Hepatocyte (in vitro differentiated cells): ENCODE measurements around the gene TAPBPL. TPM values are rescaled to one million over a fixed set of nuclear protein-coding genes. Genes with fewer than 3 reads are reported as not detected.

Source experiments
- DNase-seq: peaks from one replicate; pipeline ENCODE4 v3.0.0-alpha.2; 2016; ENCODE audit warnings: low spot score
- H2AFZ ChIP-seq: fragments of 200-600 bp; sonication (generic); 2 replicates; pipeline ENCODE4 v1.6.0; 2016; ENCODE audit warnings: antibody characterized with exemption, mild to moderate bottlenecking
- H3K27ac ChIP-seq: fragments of 200-600 bp; sonication (generic); 2 replicates; pipeline ENCODE4 v1.5.1; 2016; ENCODE audit warnings: mild to moderate bottlenecking
- H3K27me3 ChIP-seq: fragments of 200-600 bp; sonication (generic); 2 replicates; pipeline ENCODE4 v1.6.1; 2016
- H3K36me3 ChIP-seq: fragments of 200-600 bp; sonication (generic); replicated peaks from 2 replicates; pipeline ENCODE4 v1.5.1; 2016; ENCODE audit warnings: low read depth; ENCODE audit not compliant: insufficient read depth
- H3K4me1 ChIP-seq: fragments of 200-600 bp; sonication (generic); 2 replicates; pipeline ENCODE4 v1.5.1; 2016; ENCODE audit warnings: mild to moderate bottlenecking, moderate library complexity; ENCODE audit not compliant: insufficient read depth
- H3K4me2 ChIP-seq: fragments of 200-600 bp; sonication (generic); 2 replicates; pipeline ENCODE4 v1.6.0; 2016
- H3K4me3 ChIP-seq: fragments of 200-600 bp; sonication (generic); 2 replicates; pipeline ENCODE4 v1.5.1; 2016; ENCODE audit warnings: mild to moderate bottlenecking
- H3K79me2 ChIP-seq: fragments of 200-600 bp; sonication (generic); 2 replicates; pipeline ENCODE4 v1.6.0; 2017; ENCODE audit warnings: mild to moderate bottlenecking
- H3K9me2 ChIP-seq: fragments of 200-600 bp; sonication (generic); replicated peaks from 2 replicates; pipeline ENCODE4 v1.6.0; 2017; ENCODE audit warnings: mild to moderate bottlenecking; ENCODE audit not compliant: insufficient read depth
- H3K9me3 ChIP-seq: fragments of 200-600 bp; sonication (generic); 2 replicates; pipeline ENCODE4 v1.5.1; 2016; ENCODE audit warnings: low read depth, mild to moderate bottlenecking
- H4K20me1 ChIP-seq: fragments of 200-600 bp; sonication (generic); 2 replicates; pipeline ENCODE4 v1.6.0; 2016; ENCODE audit warnings: mild to moderate bottlenecking; ENCODE audit not compliant: insufficient read depth, poor library complexity, severe bottlenecking
- CTCF ChIP-seq: fragments of 200-600 bp; sonication (generic); IDR thresholded peaks from 2 replicates; pipeline ENCODE4 v1.5.1; 2016; ENCODE audit warnings: antibody characterized with exemption, mild to moderate bottlenecking; ENCODE audit not compliant: poor library complexity
- EZH2 ChIP-seq: fragments of 200-600 bp; sonication (generic); IDR thresholded peaks from 2 replicates; pipeline ENCODE4 v1.6.1; 2016; ENCODE audit warnings: antibody characterized with exemption, mild to moderate bottlenecking, borderline replicate concordance
- EZH2phosphoT487 ChIP-seq: fragments of 200-600 bp; sonication (generic); IDR thresholded peaks from one replicate; pipeline ENCODE4 v1.6.1; 2018; ENCODE audit warnings: antibody characterized with exemption, mild to moderate bottlenecking, low read depth, moderate library complexity; ENCODE audit not compliant: unreplicated experiment, severe bottlenecking
- WGBS: methylation state at CpG from one replicate; pipeline ENCODE4 v1.1.6; 2016; ENCODE audit warnings: low lambda C conversion rate; ENCODE audit errors: missing lambda C conversion rate; 5-methylcytosine and 5-hydroxymethylcytosine counted together
- polyA plus RNA-seq: library from polyadenylated mRNA; unstranded; fragments of >200 nt; fragmentation: Nextera tagmentation; extraction: Ambion mirVana; gene quantifications from 2 replicates; pipeline ENCODE4 v1.2.1, GENCODE V29; 2016
- total RNA-seq: library from RNA; depleted of rRNA; stranded (reverse); fragments of >200 nt; gene quantifications from 2 replicates; pipeline ENCODE4 v1.2.3, GENCODE V29; 2014

TAPBPL gene
- total and polyA plus RNA-seq, 2 experiments from 2014 or later, result 8.2 to 9.7 TPM

- DNase-seq, result no peak
- 97% methylated on average over 14 of the region's 14 CpGs for WGBS
- no peaks in the 10 kb centered on the region for H3K36me3 ChIP-seq
Measured at GRCh38 chr12:6458281-6459003, 6.6 kb downstream of the TAPBPL start.

GRCh38 chr12:6459004-6459337 lies 7.1 kb downstream of the TAPBPL start:
- Histone ChIP-seq H4K20me1 (no peaks in the 10 kb centered on the region), H3K27ac (no peak overlapping the region), H3K9me3 (no peaks in the 10 kb centered on the region), H3K79me2 (no peaks in the 10 kb centered on the region), H3K4me3 (no peak overlapping the region), H3K36me3 (no peaks in the 10 kb centered on the region), H3K4me1 (no peaks in the 10 kb centered on the region), H2AFZ (no peak overlapping the region), H3K4me2 (no peak overlapping the region), H3K9me2 (no peaks in the 10 kb centered on the region), H3K27me3 (no peaks in the 10 kb centered on the region)
- 100% methylated on average over 2 of the region's 2 CpGs for WGBS
- no peak for TF ChIP-seq CTCF
- DNase-seq, result no peak

More at GRCh38 chr12:6458281-6459003, 6.6 kb downstream of the TAPBPL start:
- no peaks in the 10 kb centered on the region for H3K27me3 ChIP-seq
- no peak overlapping the region for H2AFZ ChIP-seq
- no peaks in the 10 kb centered on the region for H4K20me1 ChIP-seq
- H3K79me2 ChIP-seq, result no peaks in the 10 kb centered on the region
- no peak for TF ChIP-seq CTCF
- no peak for TF ChIP-seq EZH2phosphoT487
- TF ChIP-seq EZH2, result no peak
- H3K4me3 ChIP-seq, result no peak overlapping the region
- H3K4me1 ChIP-seq, result no peaks in the 10 kb centered on the region
- no peak overlapping the region for H3K4me2 ChIP-seq
- H3K9me3 ChIP-seq, result no peaks in the 10 kb centered on the region
- no peak overlapping the region for H3K27ac ChIP-seq
- H3K9me2 ChIP-seq, result no peaks in the 10 kb centered on the region

GRCh38 chr12:6460751-6461371 lies 9.0 kb downstream of the TAPBPL start:
- H3K79me2 ChIP-seq, result no peaks in the 10 kb centered on the region
- TF ChIP-seq EZH2phosphoT487, result no peak
- TF ChIP-seq EZH2, result no peak
- TF ChIP-seq CTCF, result no peak
- WGBS, result 83% methylated on average over 10 of the region's 10 CpGs

More at GRCh38 chr12:6460751-6461371, 9.0 kb downstream of the TAPBPL start:
- Histone ChIP-seq H3K36me3 (no peaks in the 10 kb centered on the region), H4K20me1 (no peaks in the 10 kb centered on the region), H3K27me3 (no peaks in the 10 kb centered on the region), H3K4me3 (no peak overlapping the region), H2AFZ (no peak overlapping the region), H3K9me2 (no peaks in the 10 kb centered on the region), H3K9me3 (no peaks in the 10 kb centered on the region), H3K4me1 (no peaks in the 10 kb centered on the region), H3K4me2 (no peak overlapping the region), H3K27ac (no peak overlapping the region)
- no peak for DNase-seq
